OCI-LY1 (cell line): Measurements from ENCODE around the gene KLK12.

Experiments used
- H2AFZ ChIP-seq: fragments of 200-600 bp; sonication (generic), shearing (Covaris generic); 2 replicates; pipeline ENCODE4 v1.6.0; 2014; ENCODE audit warnings: antibody characterized with exemption, mild to moderate bottlenecking, low read length
- H3F3A ChIP-seq: fragments of 200-600 bp; sonication (generic), shearing (Covaris generic); 2 replicates; pipeline ENCODE4 v1.6.0; 2014; ENCODE audit warnings: mild to moderate bottlenecking, antibody characterized with exemption, low read length, moderate library complexity; ENCODE audit not compliant: insufficient read depth
- H3K27ac ChIP-seq: fragments of 200-600 bp; sonication (generic); 2 replicates; pipeline ENCODE4 v1.5.1; 2014; ENCODE audit warnings: low read length, mixed run types, mild to moderate bottlenecking, low read depth; ENCODE audit not compliant: poor library complexity, severe bottlenecking
- H3K27me3 ChIP-seq: fragments of 200-600 bp; sonication (generic); 2 replicates; pipeline ENCODE4 v1.6.0; 2014; ENCODE audit warnings: antibody characterized with exemption, mild to moderate bottlenecking, low read length, moderate library complexity; ENCODE audit not compliant: insufficient read depth
- H3K36me3 ChIP-seq: fragments of 200-600 bp; sonication (generic); 2 replicates; pipeline ENCODE4 v1.6.1; 2014; ENCODE audit warnings: mild to moderate bottlenecking, antibody characterized with exemption, low read length, moderate library complexity, mixed read lengths; ENCODE audit not compliant: insufficient read depth
- H3K4me1 ChIP-seq: fragments of 200-600 bp; sonication (generic); 2 replicates; pipeline ENCODE4 v1.5.1; 2014; ENCODE audit warnings: mild to moderate bottlenecking, low read length, moderate library complexity; ENCODE audit not compliant: insufficient read depth, severe bottlenecking
- H3K4me2 ChIP-seq: fragments of 200-600 bp; sonication (generic), shearing (Covaris generic); 2 replicates; pipeline ENCODE4 v1.6.1; 2014; ENCODE audit warnings: low read length
- H3K4me3 ChIP-seq: fragments of 200-600 bp; sonication (generic); 2 replicates; pipeline ENCODE4 v1.5.1; 2014; ENCODE audit warnings: low read length, low read depth, mild to moderate bottlenecking, mixed read lengths; ENCODE audit not compliant: poor library complexity, severe bottlenecking
- H3K79me2 ChIP-seq: fragments of 200-600 bp; shearing (Covaris generic); 2 replicates; pipeline ENCODE4 v1.6.1; 2016; ENCODE audit warnings: mixed run types, low read length, mixed read lengths; ENCODE audit not compliant: insufficient read depth
- H3K9ac ChIP-seq: fragments of 200-600 bp; sonication (generic), shearing (Covaris generic); 2 replicates; pipeline ENCODE4 v1.6.1; 2014; ENCODE audit warnings: mild to moderate bottlenecking, low read length, mixed read lengths
- H3K9me2 ChIP-seq: fragments of 200-600 bp; sonication (generic), shearing (Covaris generic); 2 replicates; pipeline ENCODE4 v1.6.1; 2014; ENCODE audit warnings: low read depth, mild to moderate bottlenecking, low read length, mixed read lengths
- H3K9me3 ChIP-seq: fragments of 200-600 bp; shearing (Covaris generic); 2 replicates; pipeline ENCODE4 v1.6.1; 2014; ENCODE audit warnings: low read length, mixed read lengths
- H4K20me1 ChIP-seq: fragments of 200-600 bp; sonication (generic), shearing (Covaris generic); 2 replicates; pipeline ENCODE4 v1.6.0; 2016; ENCODE audit warnings: mild to moderate bottlenecking, low read length; ENCODE audit not compliant: insufficient read depth
- CTCF ChIP-seq: fragments of 200-600 bp; sonication (generic), shearing (Covaris generic); IDR thresholded peaks from 2 replicates; pipeline ENCODE4 v1.5.1; 2017; ENCODE audit warnings: mild to moderate bottlenecking, antibody characterized with exemption, low read length, moderate library complexity, mixed read lengths
- EZH2 ChIP-seq: fragments of 200-600 bp; sonication (generic), shearing (Covaris generic); IDR thresholded peaks from 2 replicates; pipeline ENCODE4 v1.8.0; 2017; ENCODE audit warnings: borderline replicate concordance, mixed run types, mild to moderate bottlenecking, antibody characterized with exemption, low read length, moderate library complexity, mixed read lengths

KLK12 gene

GRCh38 chr19:51060336-51060735 is 25.5 kb upstream of the KLK12 start:
- H3K36me3 ChIP-seq: no peaks in the 10 kb centered on the region
- no peak overlapping the region for H3K27ac ChIP-seq
- no peaks in the 10 kb centered on the region for H3K79me2 ChIP-seq
- no peak overlapping the region for H3K4me3 ChIP-seq
- H3K9ac ChIP-seq: no peak overlapping the region
- no peak overlapping the region for H3K4me2 ChIP-seq
- no peaks in the 10 kb centered on the region for H3F3A ChIP-seq
- no peaks in the 10 kb centered on the region for H3K9me3 ChIP-seq
- H4K20me1 ChIP-seq: no peaks in the 10 kb centered on the region
- no peaks in the 10 kb centered on the region for H3K9me2 ChIP-seq
- H3K27me3 ChIP-seq: no peaks in the 10 kb centered on the region
- H2AFZ ChIP-seq: no peak overlapping the region
- no peaks in the 10 kb centered on the region for H3K4me1 ChIP-seq
- no peak for TF ChIP-seq CTCF
- no peak for TF ChIP-seq EZH2

DNA sequence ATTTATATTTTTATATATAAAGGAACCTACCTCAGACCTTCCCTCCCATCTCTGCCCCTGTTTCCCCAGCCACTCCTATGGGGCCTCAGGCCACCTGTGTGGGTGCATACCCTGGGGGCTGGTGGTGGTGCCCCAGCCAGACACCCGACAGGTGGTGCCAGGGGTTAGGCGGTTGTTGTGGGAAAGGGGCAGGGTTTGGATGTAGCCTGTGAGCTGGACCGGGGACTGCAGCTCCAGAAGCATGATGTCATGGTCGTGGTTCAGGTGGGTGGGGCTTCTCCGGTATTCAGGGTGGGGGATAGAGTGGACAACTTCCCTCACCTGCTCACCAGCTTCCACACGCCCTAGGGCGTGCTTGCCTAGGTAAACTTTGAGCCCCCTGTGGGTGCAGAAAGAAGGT is 24.9 kb upstream of the KLK12 start:
- Histone ChIP-seq H4K20me1 (no peaks in the 10 kb centered on the region), H2AFZ (no peak overlapping the region), H3K4me2 (no peak overlapping the region), H3K9me3 (no peaks in the 10 kb centered on the region), H3K9ac (no peak overlapping the region), H3K4me3 (no peak overlapping the region), H3F3A (no peaks in the 10 kb centered on the region), H3K36me3 (no peaks in the 10 kb centered on the region), H3K9me2 (no peaks in the 10 kb centered on the region), H3K27ac (no peak overlapping the region), H3K79me2 (no peaks in the 10 kb centered on the region), H3K27me3 (no peaks in the 10 kb centered on the region), H3K4me1 (no peaks in the 10 kb centered on the region)
- TF ChIP-seq CTCF (no peak), EZH2 (no peak)

GRCh38 chr19:51055866-51056265 is 21.1 kb upstream of the KLK12 start:
- no peak overlapping the region for H3K9ac ChIP-seq

More at GRCh38 chr19:51055866-51056265, 21.1 kb upstream of the KLK12 start:
- no peak overlapping the region for H2AFZ ChIP-seq
- no peaks in the 10 kb centered on the region for H3K9me2 ChIP-seq
- H4K20me1 ChIP-seq: no peaks in the 10 kb centered on the region
- no peaks in the 10 kb centered on the region for H3K79me2 ChIP-seq
- no peak overlapping the region for H3K27ac ChIP-seq
- H3K4me3 ChIP-seq: no peak overlapping the region
- no peaks in the 10 kb centered on the region for H3K9me3 ChIP-seq
- no peak for TF ChIP-seq EZH2
- no peak for TF ChIP-seq CTCF
- no peak overlapping the region for H3K4me2 ChIP-seq
- no peaks in the 10 kb centered on the region for H3K36me3 ChIP-seq
- H3F3A ChIP-seq: no peaks in the 10 kb centered on the region
- H3K27me3 ChIP-seq: no peaks in the 10 kb centered on the region; the same call in 1 of the 2 replicates
- no peaks in the 10 kb centered on the region for H3K4me1 ChIP-seq
